Stimulated activated naive CD4-positive, alpha-beta T cell (primary cell): ENCODE results near the gene ADPRHL1.
"Not testable (repeated sequence)": the region's sequence is repeated elsewhere in the genome, so short reads cannot be mapped to it uniquely, and the experiment has no call there.

Experiments
- DNase-seq, 6 experiments: peaks; one replicate each; lab custom pipeline; 2025; lab: John Stamatoyannopoulos, UW

Gene ADPRHL1

DNA sequence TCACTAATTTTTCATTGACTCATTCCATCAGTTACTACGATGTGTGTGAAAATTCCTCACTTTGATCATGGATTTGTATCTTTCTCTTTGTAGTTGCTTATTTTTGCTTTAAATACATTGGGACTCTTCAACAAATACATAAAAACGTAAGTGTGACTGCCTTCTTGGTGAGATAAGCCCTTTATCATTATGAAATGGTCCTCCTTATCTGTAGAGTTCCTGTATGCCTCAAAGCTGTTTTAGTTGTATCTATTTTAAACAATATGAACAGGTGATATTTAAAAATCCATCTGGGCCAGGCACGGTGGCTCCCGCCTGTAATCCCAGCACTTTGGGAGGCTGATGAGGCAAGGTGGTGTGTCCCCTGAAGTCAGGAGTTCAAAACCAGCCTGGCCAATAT lies 25.9 kb upstream of the ADPRHL1 start:
- DNase-seq = no peak

- no peak for DNase-seq
These were observed 24.4 kb upstream of the ADPRHL1 start for GRCh38 chr13:113477724-113478123.

GRCh38 chr13:113476811-113477210 lies 23.5 kb upstream of the ADPRHL1 start:
- no peak for DNase-seq

DNA sequence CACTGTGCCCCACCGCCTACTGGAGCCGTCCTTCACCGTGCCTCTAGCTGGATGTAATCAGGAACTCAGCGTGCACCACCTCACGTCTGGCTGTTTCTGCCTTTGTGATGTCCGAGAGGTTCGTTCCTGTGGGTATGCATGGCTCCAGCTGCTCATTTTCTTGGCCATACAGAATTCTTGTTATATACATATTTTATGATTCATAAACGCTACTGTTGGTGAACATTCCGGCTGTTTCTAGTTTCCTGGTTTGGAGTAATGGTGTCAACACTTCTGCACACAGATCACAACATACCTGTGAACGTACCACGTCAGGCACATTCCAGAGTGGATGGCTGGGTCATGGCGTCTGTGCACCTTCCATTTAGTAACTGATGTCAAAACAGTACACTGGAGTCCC lies 22.6 kb upstream of the ADPRHL1 start:
- DNase-seq = no peak

DNA sequence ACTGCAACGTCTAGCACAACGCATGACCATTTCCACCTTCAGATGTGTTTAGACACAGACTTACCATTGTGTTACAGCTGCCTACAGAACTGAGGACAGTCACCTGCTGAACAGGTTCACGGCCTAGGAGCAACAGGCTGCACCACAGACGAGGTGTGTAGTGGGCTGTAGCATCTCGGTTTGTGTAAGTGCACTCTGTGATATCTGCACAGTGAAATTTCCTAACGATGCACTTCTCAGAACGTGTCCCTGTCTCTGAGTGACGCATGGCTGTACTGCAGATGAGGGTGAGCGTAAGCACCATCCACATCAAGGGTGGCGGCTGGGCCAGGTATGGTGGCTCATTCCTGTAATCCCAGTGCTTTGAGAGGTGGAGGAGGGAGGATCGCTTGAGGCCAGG lies 22.0 kb upstream of the ADPRHL1 start:
- DNase-seq = no peak

DNA sequence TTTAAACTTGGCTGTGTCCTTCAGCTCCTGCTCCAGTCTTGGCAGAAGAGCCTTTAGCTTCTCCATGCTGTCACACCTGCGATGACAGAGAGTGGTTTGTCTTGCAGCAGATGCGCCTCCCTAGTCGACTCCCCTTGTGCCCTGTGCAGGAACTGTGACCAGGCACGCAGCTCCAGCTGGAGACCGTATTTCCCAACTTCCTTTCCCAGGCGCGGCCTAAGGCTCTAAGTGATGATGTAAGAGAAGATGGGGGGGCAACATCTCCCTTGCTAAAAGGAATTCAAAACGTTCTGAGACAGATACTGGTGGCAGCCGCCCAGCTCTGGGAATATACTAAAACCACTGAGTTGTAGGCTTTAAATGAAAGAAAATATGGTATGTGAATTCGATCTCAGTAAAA lies 20.9 kb upstream of the ADPRHL1 start:
- DNase-seq = no peak

DNA sequence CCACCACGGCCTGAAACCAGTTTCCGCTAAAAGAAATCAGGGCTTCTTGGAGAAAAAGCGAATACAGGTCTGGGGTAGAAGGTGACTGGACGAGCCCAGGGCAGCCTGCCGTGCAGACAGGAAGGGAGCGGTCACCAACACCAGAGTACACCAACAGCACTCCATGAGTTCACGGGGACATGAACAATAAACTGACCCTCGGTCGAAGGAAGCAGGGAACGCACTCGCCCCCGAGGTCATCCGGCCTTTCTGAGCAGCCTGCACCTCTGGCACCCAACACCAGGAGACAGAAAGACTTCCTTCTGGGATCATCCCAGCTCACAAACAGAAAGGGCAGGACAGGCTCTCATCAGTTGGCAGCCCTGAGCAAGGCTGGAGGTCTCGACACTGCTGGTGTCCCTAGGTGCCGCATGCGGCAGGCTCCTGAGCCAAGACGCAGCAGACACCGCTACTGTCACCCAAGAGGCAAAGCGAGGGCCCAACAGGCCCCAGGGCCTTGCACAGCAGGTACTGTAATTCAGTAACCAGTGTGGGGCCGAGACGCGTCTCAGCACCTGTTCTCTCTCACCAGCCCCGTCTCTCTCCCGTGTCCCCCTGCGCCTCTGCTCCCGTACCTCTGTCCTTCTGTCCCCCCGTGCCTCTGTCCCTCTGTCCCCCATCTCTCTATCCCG lies 19.2 kb upstream of the ADPRHL1 start:
- no peak for DNase-seq

GRCh38 chr13:113471844-113472243 lies 18.6 kb upstream of the ADPRHL1 start:
- DNase-seq = no peak

DNA sequence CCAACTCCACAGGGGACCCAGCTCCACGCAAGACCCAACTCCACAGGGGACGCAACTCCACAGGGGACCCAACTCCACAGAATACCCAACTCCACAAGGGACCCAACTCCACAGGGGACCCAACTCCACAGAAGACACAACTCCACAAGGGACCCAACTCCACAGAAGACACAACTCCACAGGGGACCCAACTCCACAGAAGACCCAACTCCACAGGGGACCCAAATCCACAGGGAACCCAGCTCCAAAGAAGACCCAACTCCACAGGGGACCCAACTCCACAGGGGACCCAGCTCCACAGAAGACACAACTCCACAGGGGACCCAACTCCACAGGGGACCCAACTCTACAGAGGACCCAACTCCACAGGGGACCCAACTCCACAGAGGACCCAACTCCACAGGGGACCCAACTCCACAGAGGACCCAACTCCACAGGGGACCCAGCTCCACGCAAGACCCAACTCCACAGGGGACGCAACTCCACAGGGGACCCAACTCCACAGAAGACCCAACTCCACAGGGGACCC lies 17.4 kb upstream of the ADPRHL1 start:
- DNase-seq = not testable (repeated sequence)

GRCh38 chr13:113470073-113470472 lies 16.8 kb upstream of the ADPRHL1 start:
- DNase-seq = no peak

DNA sequence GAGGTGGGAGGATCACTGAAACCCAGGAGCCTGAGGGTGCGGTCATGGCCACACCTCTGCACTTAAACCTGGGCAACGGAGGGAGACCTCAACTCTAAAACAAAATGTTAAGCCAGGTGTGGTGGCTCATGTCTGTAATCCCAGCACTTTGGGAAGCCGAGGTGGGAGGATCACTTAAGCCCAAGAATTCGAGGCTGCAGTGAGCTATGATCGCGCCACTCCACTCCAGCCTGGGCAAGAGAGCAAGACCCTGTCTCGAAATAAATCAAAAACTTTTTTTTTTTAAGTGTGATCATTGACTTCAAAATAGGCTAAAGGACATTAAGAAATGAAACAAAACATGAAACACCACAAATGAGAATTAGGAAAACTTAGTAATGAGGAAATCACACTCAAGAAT lies 16.3 kb upstream of the ADPRHL1 start:
- no peak for DNase-seq

GRCh38 chr13:113468472-113469201 lies 15.3 kb upstream of the ADPRHL1 start:
- DNase-seq = no peak

DNA sequence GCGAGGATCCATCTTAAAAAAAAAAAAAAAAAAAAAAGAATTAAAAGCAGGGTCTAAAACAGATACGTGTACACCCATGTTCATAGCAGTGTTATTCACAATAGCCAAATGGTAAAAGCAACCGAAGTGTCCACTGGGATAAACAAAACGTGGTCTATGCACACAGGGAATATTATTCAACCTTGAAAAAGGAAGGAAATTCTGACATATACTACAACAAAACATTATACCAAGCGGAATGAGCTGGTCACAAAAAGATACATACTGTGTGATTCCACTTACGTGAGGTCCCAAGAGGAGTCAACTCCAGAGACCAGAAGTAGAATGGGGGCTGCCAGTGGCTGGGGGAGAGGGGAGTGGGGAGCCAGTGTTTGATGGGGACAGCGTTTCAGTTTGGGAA lies 14.7 kb upstream of the ADPRHL1 start:
- DNase-seq = no peak

DNA sequence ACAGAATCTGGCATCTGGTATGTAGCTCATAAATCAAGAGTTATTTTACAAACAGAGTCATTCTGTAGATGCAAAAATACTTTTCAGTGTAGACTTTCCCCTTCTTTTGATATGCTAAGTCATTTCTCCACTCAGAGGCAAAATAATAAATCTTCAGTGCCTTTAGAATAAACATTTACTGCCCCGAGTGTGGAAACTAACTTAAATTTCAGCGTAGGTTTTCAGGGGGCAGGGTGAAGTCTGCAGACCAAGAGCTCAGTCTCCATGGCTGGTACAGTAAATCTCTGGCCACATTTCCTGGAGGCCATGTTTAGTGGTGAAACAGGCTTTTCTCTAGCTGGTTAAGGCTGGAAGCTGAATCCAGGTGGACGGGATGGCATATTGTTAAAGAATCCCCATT lies 13.1 kb upstream of the ADPRHL1 start:
- DNase-seq = no peak

- no peak for DNase-seq
These were observed 12.0 kb upstream of the ADPRHL1 start for GRCh38 chr13:113465300-113465699.

- no peak for DNase-seq
These were observed 11.2 kb upstream of the ADPRHL1 start for GRCh38 chr13:113464476-113464875.

DNA sequence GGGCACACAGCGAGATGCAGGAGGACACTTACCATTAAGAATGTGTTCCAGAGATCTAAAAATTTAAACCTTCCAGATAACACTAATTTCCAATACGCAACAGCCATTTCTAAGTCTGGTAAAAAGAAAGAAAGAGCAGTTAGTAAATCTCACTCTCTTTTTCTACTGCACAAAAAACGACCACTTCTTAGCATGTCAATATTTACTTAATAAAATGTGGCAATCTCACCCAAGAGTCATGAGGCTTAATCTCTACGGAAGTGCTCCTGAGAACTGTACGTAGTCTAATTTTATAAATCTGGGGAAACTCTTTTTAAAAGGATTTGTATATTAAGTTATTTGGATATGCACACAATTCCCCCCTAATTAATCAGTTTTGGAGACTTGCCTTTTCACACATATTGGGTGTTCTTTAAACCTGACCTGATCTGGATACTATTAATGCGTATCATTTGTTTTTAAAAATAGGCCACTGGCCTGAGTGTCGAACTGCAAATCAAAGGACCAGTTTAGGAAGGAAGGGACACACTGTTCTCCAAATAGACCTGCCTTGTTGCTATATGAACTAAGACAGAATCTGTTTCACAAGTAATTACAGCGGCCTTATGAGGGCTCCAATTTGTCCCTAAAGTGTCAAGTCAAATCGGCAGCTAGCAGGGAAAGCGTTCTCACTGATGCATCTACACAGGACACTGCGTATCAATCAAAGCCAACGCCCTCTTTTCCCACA lies 7.9 kb upstream of the ADPRHL1 start:
- DNase-seq = no peak

GRCh38 chr13:113460599-113460998 lies 7.3 kb upstream of the ADPRHL1 start:
- DNase-seq = no peak

- DNase-seq = no peak
These were observed 6.8 kb upstream of the ADPRHL1 start for GRCh38 chr13:113460064-113460555.

DNA sequence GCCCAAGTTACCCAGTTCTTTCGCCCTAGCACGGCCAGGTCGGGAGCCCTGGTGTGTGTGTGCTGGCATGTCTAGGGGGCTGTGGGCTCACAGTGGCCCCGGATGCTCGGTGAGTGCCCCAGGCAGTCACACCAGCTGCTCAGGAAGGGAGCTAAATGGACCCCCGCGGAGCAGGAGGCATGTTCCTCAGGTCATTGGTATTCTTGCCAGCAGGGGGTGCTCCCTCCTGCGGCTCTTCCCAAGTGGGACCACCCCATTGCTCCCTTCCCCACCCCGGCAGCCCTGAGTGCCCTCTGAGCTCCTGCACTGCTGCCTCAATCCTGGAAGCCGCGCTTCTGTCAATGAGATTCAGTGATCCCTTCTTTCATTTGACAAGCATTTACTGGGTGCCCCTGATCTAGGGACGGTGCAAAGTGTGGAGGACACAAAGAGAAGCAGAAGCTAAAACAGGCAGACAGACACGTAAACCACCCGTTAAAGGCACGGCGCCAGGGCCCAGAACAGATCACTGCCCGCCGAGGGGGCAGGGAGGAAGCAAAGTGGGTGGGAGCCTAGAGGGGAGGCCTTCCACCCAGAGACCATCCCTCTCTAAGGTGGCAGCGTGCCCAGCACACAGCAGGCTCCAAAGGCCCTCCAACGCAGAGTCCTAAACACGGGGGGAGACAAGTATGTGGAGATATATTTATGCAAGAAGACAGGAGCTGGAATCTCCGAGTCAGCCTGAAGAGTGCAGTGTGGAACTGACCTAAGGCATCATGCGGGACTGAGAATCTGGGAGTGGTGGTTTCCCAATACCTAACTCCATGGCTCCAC lies 5.2 kb upstream of the ADPRHL1 start:
- DNase-seq = no peak

GRCh38 chr13:113457510-113457909 lies 4.2 kb upstream of the ADPRHL1 start:
- DNase-seq = no peak
